ENCODE results near the gene PRM1.

PRM1 gene

GRCh38 chr16:11277607-11278337, 3.4 kb downstream of the PRM1 start:
- no peak overlapping the region for H3K27ac ChIP-seq
- TF ChIP-seq CTCF (IDR thresholded peaks at IDR 0.05): no peak
- no peaks in the 10 kb centered on the region for H3K36me3 ChIP-seq
- H3K9me3 ChIP-seq: no peaks in the 10 kb centered on the region
- H3K4me1 ChIP-seq (ENCODE audit: control insufficient read depth in 1 of 2, insufficient read depth in 1 of 2, low read depth in 1 of 2, low read length in 1 of 2): no peaks in the 10 kb centered on the region
- no peaks in the 10 kb centered on the region for H3K27me3 ChIP-seq
- H3K4me3 ChIP-seq (ENCODE audit: low read depth in 1 of 2, low read length in 1 of 2): no peak overlapping the region

- H3K27me3 ChIP-seq: no peaks in the 10 kb centered on the region
- H3K27ac ChIP-seq: no peak overlapping the region
- TF ChIP-seq CTCF (IDR thresholded peaks at IDR 0.05): no peak
- H3K4me1 ChIP-seq (ENCODE audit: control insufficient read depth in 1 of 2, insufficient read depth in 1 of 2, low read depth in 1 of 2, low read length in 1 of 2): no peaks in the 10 kb centered on the region
- H3K4me3 ChIP-seq (ENCODE audit: low read depth in 1 of 2, low read length in 1 of 2): no peak overlapping the region
- H3K36me3 ChIP-seq: no peaks in the 10 kb centered on the region
- H3K9me3 ChIP-seq: no peaks in the 10 kb centered on the region
These were observed 4.1 kb downstream of the PRM1 start for GRCh38 chr16:11276896-11277593.

GRCh38 chr16:11276143-11276895, 4.8 kb downstream of the PRM1 start, which contains the start of gene PRM2:
PRM2 (minus strand) TSS chr16:11276480; CDS start chr16:11276370, 110 bp downstream.
- TF ChIP-seq CTCF (IDR thresholded peaks at IDR 0.05): no peak
- Histone ChIP-seq H3K27ac (no peak within 1 kb of the TSS), H3K4me1 (ENCODE audit: control insufficient read depth in 1 of 2, insufficient read depth in 1 of 2, low read depth in 1 of 2, low read length in 1 of 2) (no peaks in the 10 kb centered on the region), H3K9me3 (no peaks in the 10 kb centered on the region), H3K27me3 (no peaks in the 10 kb centered on the region), H3K4me3 (ENCODE audit: low read depth in 1 of 2, low read length in 1 of 2) (no peak within 1 kb of the TSS), H3K36me3 (no peaks in the 10 kb centered on the region)

- no peak overlapping the region for H3K27ac ChIP-seq
These were observed 6.2 kb downstream of the PRM1 start for GRCh38 chr16:11274964-11275363.

More at GRCh38 chr16:11274964-11275363, 6.2 kb downstream of the PRM1 start:
- H3K4me3 ChIP-seq (ENCODE audit: low read depth in 1 of 2, low read length in 1 of 2): no peak overlapping the region
- H3K27me3 ChIP-seq: no peaks in the 10 kb centered on the region
- no peaks in the 10 kb centered on the region for H3K4me1 ChIP-seq (ENCODE audit: control insufficient read depth in 1 of 2, insufficient read depth in 1 of 2, low read depth in 1 of 2, low read length in 1 of 2)
- H3K36me3 ChIP-seq: no peaks in the 10 kb centered on the region
- no peaks in the 10 kb centered on the region for H3K9me3 ChIP-seq
- no peak for TF ChIP-seq CTCF (IDR thresholded peaks at IDR 0.05)
